ENCODE results near the gene PGAP3.

The PGAP3 gene

DNA sequence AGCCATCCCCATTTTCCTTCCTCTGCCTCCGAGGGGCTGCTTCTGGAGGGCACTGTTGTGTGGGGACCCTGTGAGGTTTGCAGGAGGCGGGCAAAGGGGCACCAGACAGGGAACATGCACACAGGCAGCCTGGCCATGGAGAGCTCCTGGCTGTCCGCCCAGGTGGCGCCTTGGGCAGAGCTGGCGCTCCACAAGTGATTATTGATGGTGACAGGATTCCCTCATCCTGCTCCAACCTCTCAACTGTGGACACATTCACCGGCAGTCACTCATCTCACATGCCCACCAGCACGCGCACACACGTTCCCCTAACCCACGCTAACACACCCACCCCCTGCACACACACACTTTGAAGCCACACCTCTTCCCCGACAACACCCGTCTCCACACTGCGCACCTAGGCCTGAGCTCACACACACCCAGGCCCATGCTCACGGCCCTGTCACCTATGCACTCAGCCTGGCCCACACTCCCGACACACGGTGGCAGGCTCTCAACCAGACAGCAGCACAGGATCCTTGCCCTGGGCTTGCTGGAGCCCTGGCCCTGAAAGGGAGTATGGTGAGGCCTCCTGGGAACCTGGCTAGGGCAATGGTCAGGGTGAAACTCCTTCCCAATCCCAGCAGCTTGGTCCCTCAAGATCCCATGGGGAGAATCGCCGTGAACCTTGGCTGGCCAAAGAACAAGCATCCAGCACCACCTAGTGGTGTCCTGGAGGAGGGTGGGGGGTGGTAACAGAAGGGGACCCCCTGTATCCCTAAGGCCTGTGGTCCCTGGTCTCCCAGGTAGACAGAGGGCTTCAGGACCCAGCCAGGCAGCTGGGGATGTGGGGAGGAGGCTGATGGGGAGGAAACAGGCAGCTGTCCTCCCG lies 16.0 kb downstream of the PGAP3 start:
- DNase-seq (ENCODE audit: low read depth in 3 of 3), result no peak

- DNase-seq (ENCODE audit: low read depth in 3 of 3), result no peak
Measured at GRCh38 chr17:39670746-39671145, 17.1 kb downstream of the PGAP3 start.

GRCh38 chr17:39669897-39670735 lies 17.7 kb downstream of the PGAP3 start:
- no peak for DNase-seq (ENCODE audit: low read depth in 3 of 3)

- DNase-seq (ENCODE audit: low read depth in 3 of 3), result peak; percentile 41 to 63 (median 41)
Measured at GRCh38 chr17:39667945-39668924, 19.6 kb downstream of the PGAP3 start, which contains the start of gene PNMT. Gene PNMT, plus strand, starts transcription at chr17:39668453. Its CDS starts 23 bp downstream, at chr17:39668476.

DNA sequence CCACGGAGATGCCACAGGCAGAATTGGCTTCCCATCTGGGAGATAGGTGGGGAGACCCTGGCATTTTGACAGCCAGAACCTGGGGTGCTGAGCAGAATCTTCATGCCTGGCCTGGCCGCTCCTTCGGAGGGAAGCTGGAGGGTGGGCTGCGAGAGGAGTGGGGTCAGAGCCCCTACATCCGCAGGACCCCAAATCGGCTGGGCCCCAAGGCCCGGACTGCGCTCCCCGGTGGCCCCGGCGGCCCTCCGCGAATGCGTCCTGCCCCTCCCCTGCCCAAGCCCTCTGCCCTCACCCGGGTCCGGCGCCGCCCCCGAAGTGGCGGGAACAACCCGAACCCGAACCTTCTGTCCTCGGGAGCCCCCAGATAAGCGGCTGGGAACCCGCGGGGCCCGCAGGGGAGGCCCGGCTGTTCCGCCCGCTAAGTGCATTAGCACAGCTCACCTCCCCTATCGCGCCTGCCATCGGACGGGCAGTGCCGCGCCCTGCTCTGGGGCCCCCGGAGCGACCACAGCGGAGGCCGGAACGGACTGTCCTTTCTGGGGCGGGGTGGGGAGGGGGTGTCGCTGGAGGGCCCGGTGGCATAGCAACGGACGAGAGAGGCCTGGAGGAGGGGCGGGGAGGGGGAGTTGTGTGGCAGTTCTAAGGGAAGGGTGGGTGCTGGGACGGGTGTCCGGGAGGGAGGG lies 20.5 kb downstream of the PGAP3 start:
- DNase-seq (ENCODE audit: low read depth in 3 of 3), result no peak

GRCh38 chr17:39666601-39667261 lies 21.1 kb downstream of the PGAP3 start:
- DNase-seq (ENCODE audit: low read depth in 3 of 3), result no peak

GRCh38 chr17:39666231-39666600 lies 21.6 kb downstream of the PGAP3 start:
- DNase-seq (ENCODE audit: low read depth in 3 of 3), result no peak

- no peak for DNase-seq (ENCODE audit: low read depth in 3 of 3)
Measured at GRCh38 chr17:39665642-39666224, 22.1 kb downstream of the PGAP3 start.

DNA sequence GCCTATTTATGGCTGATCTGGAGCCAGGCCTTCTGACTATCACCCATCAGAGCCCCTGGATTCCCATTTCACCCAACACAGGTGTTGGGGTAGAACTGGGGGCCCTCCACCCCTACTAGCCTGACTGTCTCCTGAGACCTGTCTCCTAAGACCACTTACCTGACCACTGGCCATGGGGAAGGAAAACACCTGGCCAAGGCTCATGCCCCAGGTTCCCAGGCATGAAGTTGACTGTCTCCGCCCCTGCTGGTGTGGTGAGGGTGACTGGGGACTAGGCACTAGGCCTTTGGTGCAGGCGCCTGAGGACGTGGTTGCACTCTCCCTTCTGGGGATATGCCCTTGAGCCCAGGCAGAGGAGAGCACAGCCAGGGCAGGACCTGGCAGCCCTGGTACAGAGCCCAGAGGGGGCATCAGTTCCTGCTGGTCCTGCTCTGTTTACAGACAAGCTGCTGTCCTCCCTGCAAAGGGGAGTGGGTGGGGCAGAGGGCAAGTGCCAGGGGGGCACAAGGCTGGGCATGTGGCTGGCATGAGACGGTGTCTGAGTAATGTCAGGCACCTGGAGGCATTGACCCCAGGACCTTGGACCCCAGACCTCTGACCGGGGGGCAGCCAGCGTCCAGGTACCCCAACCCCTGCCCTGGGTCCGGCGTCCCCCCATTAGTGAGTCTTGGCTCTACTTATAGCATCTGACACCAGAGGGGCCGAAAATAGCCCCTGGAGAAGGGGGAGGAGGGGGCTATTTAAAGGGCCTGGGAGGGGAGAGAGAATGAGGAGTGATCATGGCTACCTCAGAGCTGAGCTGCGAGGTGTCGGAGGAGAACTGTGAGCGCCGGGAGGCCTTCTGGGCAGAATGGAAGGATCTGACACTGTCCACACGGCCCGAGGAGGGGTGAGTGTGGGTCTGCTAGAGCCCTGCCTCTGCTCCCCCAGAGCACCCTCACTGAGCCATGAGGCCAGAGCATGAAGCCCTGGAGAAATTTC lies 23.0 kb downstream of the PGAP3 start, which contains the start of gene TCAP:
TSS of gene TCAP (plus strand) at position 769 of the 981 bp plus-strand sequence. CDS start at position 780, 11 bp downstream.
- no peak for DNase-seq (ENCODE audit: low read depth in 3 of 3)

- no peak for DNase-seq (ENCODE audit: low read depth in 3 of 3)
Measured at GRCh38 chr17:39663688-39664580, 23.9 kb downstream of the PGAP3 start.

DNA sequence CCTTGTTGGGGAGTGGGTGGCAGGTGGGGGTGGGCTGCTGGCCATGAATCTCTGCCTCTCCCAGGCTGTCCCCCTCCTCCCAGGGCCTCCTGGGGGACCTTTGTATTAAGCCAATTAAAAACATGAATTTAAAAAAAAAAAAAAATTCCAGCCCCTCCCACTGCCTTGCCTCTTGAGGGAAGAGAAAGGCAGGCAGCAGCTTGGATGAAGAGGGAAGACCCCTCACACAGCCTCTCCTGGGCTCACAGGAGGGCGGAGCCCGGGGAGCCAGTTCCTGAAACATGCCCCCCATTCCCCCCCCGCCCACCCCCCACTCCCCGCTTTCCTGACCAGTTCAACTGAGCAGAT lies 24.5 kb downstream of the PGAP3 start:
- no peak for DNase-seq (ENCODE audit: low read depth in 3 of 3)

DNA sequence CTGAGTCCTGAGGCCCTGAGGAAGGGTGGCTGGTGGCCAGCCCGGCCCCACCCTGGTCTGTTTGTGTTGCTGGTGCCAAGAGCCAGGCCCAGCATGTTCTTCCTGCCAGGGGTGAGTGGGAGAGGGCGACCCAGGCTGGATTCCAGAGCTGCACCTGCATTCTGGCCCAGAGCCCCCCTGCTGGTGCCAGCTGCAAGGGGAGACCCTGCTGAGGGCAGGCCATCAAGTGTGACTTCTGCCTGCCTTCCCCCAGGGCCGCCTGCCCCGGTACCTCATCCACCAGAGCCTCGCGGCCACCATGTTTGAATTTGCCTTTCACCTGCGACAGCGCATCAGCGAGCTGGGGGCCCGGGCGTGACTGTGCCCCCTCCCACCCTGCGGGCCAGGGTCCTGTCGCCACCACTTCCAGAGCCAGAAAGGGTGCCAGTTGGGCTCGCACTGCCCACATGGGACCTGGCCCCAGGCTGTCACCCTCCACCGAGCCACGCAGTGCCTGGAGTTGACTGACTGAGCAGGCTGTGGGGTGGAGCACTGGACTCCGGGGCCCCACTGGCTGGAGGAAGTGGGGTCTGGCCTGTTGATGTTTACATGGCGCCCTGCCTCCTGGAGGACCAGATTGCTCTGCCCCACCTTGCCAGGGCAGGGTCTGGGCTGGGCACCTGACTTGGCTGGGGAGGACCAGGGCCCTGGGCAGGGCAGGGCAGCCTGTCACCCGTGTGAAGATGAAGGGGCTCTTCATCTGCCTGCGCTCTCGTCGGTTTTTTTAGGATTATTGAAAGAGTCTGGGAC lies 25.1 kb downstream of the PGAP3 start:
- no peak for DNase-seq (ENCODE audit: low read depth in 3 of 3)

DNA sequence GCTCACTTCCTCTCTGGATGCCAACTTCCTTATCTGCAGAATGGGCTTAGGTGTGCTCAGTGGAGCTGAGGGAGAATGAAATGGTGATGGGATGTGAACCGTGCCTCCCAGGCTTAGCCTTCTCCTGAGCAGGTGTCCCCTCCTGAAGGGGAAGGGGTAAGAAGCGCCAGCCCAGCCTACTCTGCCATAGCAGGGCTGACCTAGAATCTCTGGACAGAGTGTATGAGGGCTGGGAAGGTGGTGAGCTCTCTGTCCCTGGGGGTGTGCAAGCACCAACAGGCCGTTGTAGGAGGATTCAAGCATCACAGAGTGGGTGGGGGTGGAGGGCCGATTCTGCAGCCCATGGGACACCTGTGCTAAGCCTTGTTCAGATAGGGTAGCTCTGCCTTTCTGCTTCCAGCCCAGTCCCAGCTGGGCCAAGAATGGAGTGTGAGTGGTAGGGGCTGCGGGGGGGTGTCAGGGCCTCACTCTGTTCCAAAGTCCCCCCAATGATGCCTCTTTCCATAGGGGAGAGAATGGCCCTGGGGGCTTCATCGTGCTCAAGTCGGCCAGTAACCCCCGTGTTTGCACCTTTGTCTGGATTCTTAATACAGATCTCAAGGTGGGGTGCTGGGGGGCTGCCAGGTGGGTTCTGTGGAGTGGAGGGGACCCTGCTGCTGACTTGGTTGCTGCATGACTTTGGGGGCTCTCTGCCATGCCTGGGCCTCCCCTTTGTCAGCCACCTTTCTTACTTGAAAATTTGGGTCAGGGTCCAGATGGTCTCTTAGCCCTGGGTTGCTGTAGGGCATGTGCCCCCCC lies 25.9 kb downstream of the PGAP3 start:
- no peak for DNase-seq (ENCODE audit: low read depth in 3 of 3)

GRCh38 chr17:39660397-39661385 lies 27.2 kb downstream of the PGAP3 start:
- no peak for DNase-seq (ENCODE audit: low read depth in 3 of 3)

GRCh38 chr17:39660011-39660360 lies 27.9 kb downstream of the PGAP3 start:
- DNase-seq (ENCODE audit: low read depth in 3 of 3), result no peak
